PC-3 (cell line): Measurements from ENCODE around the gene DUS3L. TPM values are rescaled to one million over a fixed set of nuclear protein-coding genes. Genes with fewer than 3 reads are reported as not detected.

Source experiments
- ATAC-seq: fragments of 200-7000 bp; cut with Tn5 transposase; 2 replicates; pipeline ENCODE4 v1.9.1; 2020; ENCODE audit warnings: mild to moderate bottlenecking, moderate library complexity
- BruUV-seq: library from RNA; stranded (reverse); fragments of 400-500 nt; replicated peaks from 2 replicates; lab custom pipeline; 2021; lab: Mats Ljungman, UMichigan
- CTCF ChIA-PET: fragments of 300-600 bp; sonication (Branson Sonifier 250); formaldehyde crosslinking; loops from one replicate; lab custom pipeline; 2022; ENCODE audit warnings: antibody characterized with exemption; lab: Charles Lee
- POLR2A ChIA-PET: fragments of 300-600 bp; sonication (Branson Sonifier 250); formaldehyde crosslinking; loops from one replicate; lab custom pipeline; 2022; ENCODE audit warnings: antibody characterized with exemption; ENCODE audit not compliant: unreplicated experiment; lab: Charles Lee
- DNase-seq: peaks from one replicate; pipeline ENCODE4 v3.0.0-alpha.2; 2015
- H2AFZ ChIP-seq: fragments of 300-600 bp; sonication (generic); 2 replicates; pipeline ENCODE4 v1.6.0; 2016; ENCODE audit warnings: antibody characterized with exemption, low read length
- H3F3A ChIP-seq: fragments of 300-600 bp; sonication (generic); one replicate; pipeline ENCODE4 v1.6.0; 2017; ENCODE audit warnings: antibody characterized with exemption, low read length, control low read depth, mild to moderate bottlenecking; ENCODE audit not compliant: unreplicated experiment
- H3K27ac ChIP-seq: fragments of 300-600 bp; sonication (generic); 2 replicates; pipeline ENCODE4 v1.5.1; 2016; ENCODE audit warnings: mild to moderate bottlenecking, low read length
- H3K27me3 ChIP-seq: fragments of 300-600 bp; sonication (generic); 2 replicates; pipeline ENCODE4 v1.6.1; 2016; ENCODE audit warnings: low read length, mixed read lengths
- H3K36me3 ChIP-seq: fragments of 300-600 bp; sonication (generic); 2 replicates; pipeline ENCODE4 v1.6.1; 2016; ENCODE audit warnings: low read depth, mixed run types, low read length, mixed read lengths
- H3K4me1 ChIP-seq: fragments of 300-600 bp; sonication (generic); 2 replicates; pipeline ENCODE4 v1.5.1; 2016; ENCODE audit warnings: low read length; ENCODE audit not compliant: insufficient read depth
- H3K4me2 ChIP-seq: fragments of 300-600 bp; sonication (generic); 2 replicates; pipeline ENCODE4 v1.6.0; 2016; ENCODE audit warnings: low read length
- H3K4me3 ChIP-seq: fragments of 300-600 bp; sonication (generic); 2 replicates; pipeline ENCODE4 v1.5.1; 2016; ENCODE audit warnings: mild to moderate bottlenecking, low read length, mixed read lengths
- H3K79me2 ChIP-seq: fragments of 300-600 bp; sonication (generic); 2 replicates; pipeline ENCODE4 v1.6.1; 2017; ENCODE audit warnings: low read length, mixed read lengths
- H3K9ac ChIP-seq: fragments of 300-600 bp; sonication (generic); 2 replicates; pipeline ENCODE4 v1.6.0; 2016; ENCODE audit warnings: mild to moderate bottlenecking, low read length
- H3K9me2 ChIP-seq: fragments of 300-600 bp; sonication (generic); replicated peaks from 2 replicates; pipeline ENCODE4 v1.6.1; 2016; ENCODE audit warnings: mixed run types, low read length, mixed read lengths
- H3K9me3 ChIP-seq: fragments of 300-600 bp; sonication (generic); 2 replicates; pipeline ENCODE4 v1.6.1; 2016; ENCODE audit warnings: low read length, mixed read lengths
- H4K20me1 ChIP-seq: fragments of 300-600 bp; sonication (generic); 2 replicates; pipeline ENCODE4 v1.6.1; 2016; ENCODE audit warnings: low read length, mixed read lengths
- EZH2 ChIP-seq: fragments of 300-600 bp; sonication (generic); IDR thresholded peaks from one replicate; pipeline ENCODE4 v1.6.1; 2017; ENCODE audit warnings: antibody characterized with exemption, mild to moderate bottlenecking, low read length; ENCODE audit not compliant: unreplicated experiment
- EZH2phosphoT487 ChIP-seq: fragments of 300-600 bp; sonication (generic); IDR thresholded peaks from 2 replicates; pipeline ENCODE4 v1.6.1; 2018; ENCODE audit warnings: mild to moderate bottlenecking, antibody characterized with exemption, low read length, borderline replicate concordance
- intact Hi-C: fragments of 100-400 bp; cut with micrococcal nuclease; formaldehyde crosslinking; loops from 2 replicates; pipeline ENCODE4 v1.9.0; 2023
- total RNA-seq: library from RNA; depleted of rRNA; stranded (reverse); fragments of >200 nt; gene quantifications from 2 replicates; pipeline ENCODE4 v1.2.3, GENCODE V29; 2014
- TF ChIP-seq, protein P1 (sequence below): fragments of 300-600 bp; sonication (generic); conservative IDR thresholded peaks from 2 replicates; pipeline ENCODE4 v1.5.1; 2017; ENCODE audit warnings: antibody characterized with exemption, low read depth, mild to moderate bottlenecking, low read length

Gene DUS3L
- total RNA-seq, 1 experiment from 2014 or later, result 118 TPM

DNA sequence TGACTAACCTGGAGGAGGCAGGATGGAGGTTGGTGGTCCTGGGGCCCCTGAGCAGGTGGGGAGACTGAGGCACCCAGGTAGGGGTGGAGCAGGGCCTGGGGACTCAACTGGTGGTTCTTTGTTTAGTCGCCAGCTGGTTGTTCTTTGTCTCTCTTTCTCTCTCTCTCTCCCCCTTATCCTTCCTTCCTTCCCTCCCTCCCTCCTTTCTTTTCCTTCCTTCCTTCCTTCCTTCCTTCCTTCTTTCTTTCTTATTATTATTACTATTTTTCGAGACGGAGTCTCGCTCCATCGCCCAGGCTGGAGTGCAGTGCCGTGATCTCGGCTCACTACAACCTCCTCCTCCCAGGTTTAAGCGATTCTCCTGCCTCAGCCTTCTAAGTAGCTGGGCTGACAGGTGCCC, 7.3 kb upstream of the DUS3L start:
- no peak for DNase-seq
- BruUV-seq, result no TSS peak
- ChIA-PET CTCF (no interaction called here), POLR2A (no interaction called here)
- ATAC-seq, result no peak
- H3K9ac ChIP-seq, result no peak overlapping the region
- H3K27ac ChIP-seq, result no peak overlapping the region
- no peak overlapping the region for H3K4me3 ChIP-seq
- intact Hi-C loops, result loop anchor here (10.0 kb wide), 1 partner anchor 113 kb away; the partner anchor contains the start of genes HSD11B1L and MICOS13
- no peaks in the 10 kb centered on the region for H3K9me3 ChIP-seq
- TF ChIP-seq EZH2 (no peak), EZH2phosphoT487 (no peak)
- TF ChIP-seq, protein P1, sequence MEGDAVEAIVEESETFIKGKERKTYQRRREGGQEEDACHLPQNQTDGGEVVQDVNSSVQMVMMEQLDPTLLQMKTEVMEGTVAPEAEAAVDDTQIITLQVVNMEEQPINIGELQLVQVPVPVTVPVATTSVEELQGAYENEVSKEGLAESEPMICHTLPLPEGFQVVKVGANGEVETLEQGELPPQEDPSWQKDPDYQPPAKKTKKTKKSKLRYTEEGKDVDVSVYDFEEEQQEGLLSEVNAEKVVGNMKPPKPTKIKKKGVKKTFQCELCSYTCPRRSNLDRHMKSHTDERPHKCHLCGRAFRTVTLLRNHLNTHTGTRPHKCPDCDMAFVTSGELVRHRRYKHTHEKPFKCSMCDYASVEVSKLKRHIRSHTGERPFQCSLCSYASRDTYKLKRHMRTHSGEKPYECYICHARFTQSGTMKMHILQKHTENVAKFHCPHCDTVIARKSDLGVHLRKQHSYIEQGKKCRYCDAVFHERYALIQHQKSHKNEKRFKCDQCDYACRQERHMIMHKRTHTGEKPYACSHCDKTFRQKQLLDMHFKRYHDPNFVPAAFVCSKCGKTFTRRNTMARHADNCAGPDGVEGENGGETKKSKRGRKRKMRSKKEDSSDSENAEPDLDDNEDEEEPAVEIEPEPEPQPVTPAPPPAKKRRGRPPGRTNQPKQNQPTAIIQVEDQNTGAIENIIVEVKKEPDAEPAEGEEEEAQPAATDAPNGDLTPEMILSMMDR, result no peak
- no peak overlapping the region for H3K4me2 ChIP-seq
- H3K27me3 ChIP-seq, result no peaks in the 10 kb centered on the region
- H4K20me1 ChIP-seq, result no peaks in the 10 kb centered on the region
- H3K79me2 ChIP-seq, result no peaks in the 10 kb centered on the region
- H3K4me1 ChIP-seq, result no peaks in the 10 kb centered on the region
- H3F3A ChIP-seq, result no peaks in the 10 kb centered on the region
- no peaks in the 10 kb centered on the region for H3K9me2 ChIP-seq
- H2AFZ ChIP-seq, result no peak overlapping the region
- no peaks in the 10 kb centered on the region for H3K36me3 ChIP-seq

DNA sequence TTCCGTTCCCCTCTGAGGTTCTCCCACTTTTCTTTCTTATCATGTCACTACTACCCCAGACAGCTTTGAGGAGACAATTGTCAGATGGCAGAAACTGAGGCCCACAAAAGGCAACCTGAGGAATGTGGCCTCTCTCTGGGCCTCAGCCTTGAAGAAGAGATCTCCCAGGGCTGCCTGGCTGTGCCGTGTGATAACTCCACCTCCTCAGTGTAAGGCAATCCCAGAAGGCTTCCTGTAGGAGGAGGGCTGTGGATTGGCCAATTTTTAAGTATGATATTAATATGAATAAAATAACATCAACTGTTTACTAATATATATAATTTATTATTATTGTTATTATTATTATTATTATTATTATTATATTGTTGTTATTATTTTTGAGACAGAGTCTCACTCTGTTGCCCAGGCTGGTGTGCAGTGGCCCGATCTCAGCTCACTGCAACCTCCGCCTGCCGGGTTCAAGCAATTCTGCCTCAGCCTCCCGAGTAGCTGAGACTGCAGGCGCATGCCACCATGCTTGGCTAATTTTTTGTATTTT, 4.5 kb upstream of the DUS3L start:
- H3K27me3 ChIP-seq, result no peaks in the 10 kb centered on the region
- DNase-seq (no peak), ATAC-seq (no peak)
- H3K9me3 ChIP-seq, result no peaks in the 10 kb centered on the region
- no TSS peak for BruUV-seq
- intact Hi-C loops, result loop anchor here (10.0 kb wide), 1 partner anchor 111 kb away; the partner anchor contains the start of genes HSD11B1L and MICOS13
- CTCF ChIA-PET, result no interaction called here
- H3K9me2 ChIP-seq, result no peaks in the 10 kb centered on the region
- POLR2A ChIA-PET, result interaction anchor here (0.7 kb wide), 1 partner anchor 174 kb away, joined by 10 read pairs; no protein-coding TSS in a partner anchor
- no peaks in the 10 kb centered on the region for H3K36me3 ChIP-seq
- H3K4me1 ChIP-seq, result no peaks in the 10 kb centered on the region; the same call in 1 of the 2 replicates
- no peak overlapping the region for H3K4me2 ChIP-seq
- H3F3A ChIP-seq, result no peaks in the 10 kb centered on the region
- H3K4me3 ChIP-seq, result no peak overlapping the region
- no peaks in the 10 kb centered on the region for H4K20me1 ChIP-seq
- H3K9ac ChIP-seq, result no peak overlapping the region
- no peaks in the 10 kb centered on the region for H3K79me2 ChIP-seq
- TF ChIP-seq, protein P1, result no peak
- TF ChIP-seq EZH2phosphoT487, result no peak
- TF ChIP-seq EZH2, result no peak
- no peak overlapping the region for H3K27ac ChIP-seq
- no peak overlapping the region for H2AFZ ChIP-seq

DNA sequence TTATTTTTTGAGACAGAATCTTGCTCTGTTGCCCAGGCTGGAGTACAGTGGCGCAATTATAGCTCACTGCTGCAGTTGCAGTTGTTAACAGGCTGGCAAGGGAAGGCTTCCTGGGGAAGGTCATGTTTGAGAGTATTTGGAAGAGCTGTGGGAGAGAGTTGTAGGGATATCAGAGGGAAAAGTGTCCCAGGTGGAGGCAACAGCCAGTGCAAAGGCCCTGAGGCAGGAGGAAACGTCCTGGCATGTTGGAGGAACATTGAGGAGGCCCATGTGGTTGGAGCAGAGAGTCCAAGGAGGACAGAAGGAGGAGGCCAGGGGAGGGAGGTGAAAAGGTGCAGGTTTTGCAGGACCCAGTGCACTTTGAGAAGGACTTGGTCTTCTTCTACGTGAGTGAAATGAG, 2.2 kb upstream of the DUS3L start:
- peaks cover 15% of the 10 kb centered on the region for H3K79me2 ChIP-seq
- no peaks in the 10 kb centered on the region for H3K9me3 ChIP-seq
- no peak overlapping the region for H3K4me3 ChIP-seq
- no peak overlapping the region for H2AFZ ChIP-seq
- no peak for ATAC-seq
- H3K4me2 ChIP-seq, result no peak overlapping the region
- no peaks in the 10 kb centered on the region for H3F3A ChIP-seq
- ChIA-PET CTCF (interaction anchor here (1.5 kb wide), 1 partner anchor 20 kb away, joined by 31 read pairs; no protein-coding TSS in a partner anchor), POLR2A (no interaction called here)
- no peaks in the 10 kb centered on the region for H3K27me3 ChIP-seq
- H3K36me3 ChIP-seq, result peaks cover 18% of the 10 kb centered on the region
- DNase-seq, result no peak
- no peak overlapping the region for H3K9ac ChIP-seq
- BruUV-seq, result no TSS peak
- 0 out of 2 replicates have a peak, but pooled peaks cover 4% of the 10 kb centered on the region for H4K20me1 ChIP-seq
- TF ChIP-seq, protein P1, result no peak
- TF ChIP-seq EZH2phosphoT487, result no peak
- no peak for TF ChIP-seq EZH2
- intact Hi-C loops, result loop anchor here (10.0 kb wide), 1 partner anchor 108 kb away; the partner anchor contains the start of genes HSD11B1L and MICOS13
- H3K27ac ChIP-seq, result no peak overlapping the region
- H3K4me1 ChIP-seq, result peaks cover 8% of the 10 kb centered on the region
- no peaks in the 10 kb centered on the region for H3K9me2 ChIP-seq
